HepG2 (cell line): ENCODE measurements around the gene EGFL8. TPM values are rescaled to one million over a fixed set of nuclear protein-coding genes. Genes with fewer than 3 reads are reported as not detected.

Experiments
- ATF6 ChIP-seq: sonication (generic); formaldehyde crosslinking; conservative IDR thresholded peaks from 2 replicates; pipeline ENCODE4 v1.4.0; 2020; ENCODE audit warnings: missing genetic modification reagents
- CCDC6 ChIP-seq: sonication (generic); formaldehyde crosslinking; IDR thresholded peaks from 2 replicates; pipeline ENCODE4 v1.8.1; 2022; ENCODE audit warnings: mild to moderate bottlenecking, missing genetic modification reagents, moderate library complexity
- EHMT2 ChIP-seq: fragments of 200-600 bp; sonication (generic); IDR thresholded peaks from 2 replicates; pipeline ENCODE4 v1.7.0; 2017; ENCODE audit warnings: antibody characterized with exemption, low read depth, low read length, borderline replicate concordance
- FOXA3 ChIP-seq: IDR thresholded peaks from 2 replicates; pipeline ENCODE4 v1.6.1; 2016; ENCODE audit warnings: missing genetic modification reagents, missing compliant biosample characterization
- ISL2 ChIP-seq: sonication (generic); formaldehyde crosslinking; IDR thresholded peaks from 2 replicates; pipeline ENCODE4 v1.5.0; 2020; ENCODE audit warnings: missing genetic modification reagents
- JUN ChIP-seq: sonication (generic); formaldehyde crosslinking; IDR thresholded peaks from 2 replicates; pipeline ENCODE4 v1.4.0; 2020; ENCODE audit warnings: mild to moderate bottlenecking, missing genetic modification reagents
- MAFK ChIP-seq, 2 experiments: IDR thresholded peaks in 1 of 2; conservative IDR thresholded peaks in 1 of 2; 2 replicates each; pipeline ENCODE4 v1.6.1; 2011; ENCODE audit warnings: improper control_type of control experiment in 2 of 2, low read length in 2 of 2
- MYNN ChIP-seq: sonication (generic); formaldehyde crosslinking; IDR thresholded peaks from 2 replicates; pipeline ENCODE4 v1.4.0; 2020; ENCODE audit warnings: mild to moderate bottlenecking, low read depth, missing genetic modification reagents
- RERE ChIP-seq: IDR thresholded peaks from 2 replicates; pipeline ENCODE4 v1.6.1; 2016; ENCODE audit warnings: low read depth, missing genetic modification reagents, missing compliant biosample characterization
- THAP9 ChIP-seq: sonication (generic); formaldehyde crosslinking; IDR thresholded peaks from 2 replicates; pipeline ENCODE4; 2020; ENCODE audit warnings: missing genetic modification reagents, mild to moderate bottlenecking, borderline replicate concordance
- YEATS4 ChIP-seq: sonication (generic); formaldehyde crosslinking; IDR thresholded peaks from 2 replicates; pipeline ENCODE4 v1.4.0; 2020; ENCODE audit warnings: missing genetic modification reagents, borderline replicate concordance
- ZBTB33 ChIP-seq: sonication (generic); formaldehyde crosslinking; IDR thresholded peaks from 2 replicates; pipeline ENCODE4 v1.4.0; 2020; ENCODE audit warnings: missing genetic modification reagents
- ZBTB38 ChIP-seq: sonication (generic); formaldehyde crosslinking; IDR thresholded peaks from 2 replicates; pipeline ENCODE4 v1.5.1; 2020; ENCODE audit warnings: mild to moderate bottlenecking, missing genetic modification reagents
- ZFP90 ChIP-seq: sonication (generic); formaldehyde crosslinking; IDR thresholded peaks from 2 replicates; pipeline ENCODE4 v1.8.0; 2022; ENCODE audit warnings: missing genetic modification reagents, mild to moderate bottlenecking, inconsistent platforms, borderline replicate concordance
- ZNF205 ChIP-seq: IDR thresholded peaks from 2 replicates; pipeline ENCODE4 v1.6.1; 2018; ENCODE audit warnings: missing biosample characterization, missing genetic modification reagents
- ZNF598 ChIP-seq: sonication (generic); formaldehyde crosslinking; IDR thresholded peaks from 2 replicates; pipeline ENCODE4 v1.5.1; 2020; ENCODE audit warnings: mild to moderate bottlenecking, missing genetic modification reagents, borderline replicate concordance
- polyA plus RNA-seq, 8 experiments: library from polyadenylated mRNA; depleted of rRNA in 3 of 8; stranded (reverse) in 7 of 8; unstranded in 1 of 8; fragments of >200 nt; fragmentation: Illumina TruSeq in 4 of 8; extraction: Trizol in 4 of 8; gene quantifications; 2 replicates each; pipeline versions ENCODE4 v1.2.1 to v1.2.3, GENCODE V29; 2011 to 2016; ENCODE audit warnings: low read depth in 4 of 8, missing spikeins in 1 of 8, mixed read lengths in 1 of 8; ENCODE audit not compliant: insufficient read depth in 1 of 8
- total RNA-seq, 5 experiments: library from RNA; depleted of rRNA; stranded (reverse); fragments of >200 nt; fragmentation: Illumina TruSeq; extraction: Trizol; gene quantifications; 2 replicates each; pipeline ENCODE4 v1.2.3, GENCODE V29; 2016; ENCODE audit warnings: low read depth in 1 of 5

The EGFL8 gene
- total and polyA plus RNA-seq, 2 of the 13 experiments (the other 11 are each of a cell fraction or from before 2014, with no cell fraction given) = 10.0 to 11.5 TPM

- TF ChIP-seq THAP9 (no peak), FOXA3 (CRISPR knock-in tag) (no peak), MYNN (CRISPR knock-in tag) (no peak), ZBTB38 (CRISPR knock-in tag) (no peak), JUN (CRISPR knock-in tag) (no peak; the same call in 1 of the 2 replicates), ISL2 (CRISPR knock-in tag) (no peak), EHMT2 (no peak), ZFP90 (no peak), ZBTB33 (CRISPR knock-in tag) (no peak), YEATS4 (CRISPR knock-in tag) (0 out of 2 replicates have a peak, but pooled peaks have one; percentile 26), CCDC6 (0 out of 2 replicates have a peak, but pooled peaks have one; percentile 39), ZNF598 (CRISPR knock-in tag) (no peak), MAFK (conservative IDR thresholded peaks at IDR 0.05 in 1 of 2, IDR thresholded peaks at IDR 0.05 in 1 of 2; ENCODE audit: low read length in 2 of 2) (no peak), ATF6 (CRISPR knock-in tag) (no peak), ZNF205 (CRISPR knock-in tag) (no peak), RERE (no peak)
Observed at GRCh38 chr6:32176476-32177182, 12.2 kb downstream of the EGFL8 start (continued).
